ENCODE data around the gene NUP93.
A peak's percentile ranks its signal among the peaks of the same experiment; 100 is the strongest.

NUP93 gene

DNA sequence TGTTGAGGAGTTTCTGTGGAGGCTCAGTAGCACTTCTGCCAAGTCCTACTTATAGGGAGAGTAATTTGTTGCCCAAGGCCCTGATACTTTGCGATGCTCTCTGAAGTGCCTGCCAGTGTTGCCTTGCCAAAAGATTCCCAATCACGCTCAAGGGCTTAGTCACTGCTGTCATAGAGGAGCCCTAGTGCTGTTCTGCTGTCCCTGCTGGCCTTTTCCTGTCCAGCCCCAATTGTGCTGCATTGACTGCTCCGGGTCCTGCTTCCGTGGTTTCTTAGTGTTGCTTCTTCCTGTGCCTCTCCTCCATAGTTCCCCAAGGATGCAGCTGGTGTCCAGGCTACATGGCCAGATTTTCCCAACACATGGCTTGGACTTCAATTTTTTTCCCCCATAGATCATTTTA, 13.9 kb downstream of the NUP93 start:
- no peak for DNase-seq (ENCODE audit: low spot score)

DNA sequence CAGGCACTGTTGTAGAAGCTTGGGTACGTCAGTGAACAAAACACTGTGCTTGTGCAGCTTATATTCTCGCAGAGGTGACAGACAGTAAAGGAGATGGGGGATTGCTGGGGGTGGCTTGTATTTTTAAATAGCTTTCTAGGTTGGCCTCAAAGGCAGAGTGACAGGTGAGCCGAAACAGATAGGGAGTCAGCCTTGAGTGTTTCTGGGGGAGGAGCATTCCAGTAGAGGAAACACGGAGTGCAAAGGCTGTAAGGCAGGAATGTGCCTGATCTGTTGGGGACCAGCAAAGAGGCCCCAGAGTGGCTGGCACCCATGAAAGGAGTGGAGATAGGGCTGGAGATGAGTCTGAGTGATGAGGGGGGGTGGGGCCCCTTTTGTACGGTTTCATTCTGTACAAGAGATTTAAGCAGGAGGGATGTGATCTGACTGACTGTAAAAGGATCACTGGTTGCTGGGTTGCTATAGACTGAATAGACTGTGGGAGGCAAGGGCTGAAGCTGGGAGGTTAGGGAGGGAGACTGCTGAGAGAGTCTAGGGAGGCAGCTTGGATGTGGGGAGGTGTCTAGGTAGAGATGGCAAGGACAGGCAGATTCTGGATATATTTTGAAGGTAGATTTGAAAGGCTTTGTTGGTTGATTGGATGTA, 15.2 kb downstream of the NUP93 start:
- DNase-seq (ENCODE audit: low spot score), result no peak

DNA sequence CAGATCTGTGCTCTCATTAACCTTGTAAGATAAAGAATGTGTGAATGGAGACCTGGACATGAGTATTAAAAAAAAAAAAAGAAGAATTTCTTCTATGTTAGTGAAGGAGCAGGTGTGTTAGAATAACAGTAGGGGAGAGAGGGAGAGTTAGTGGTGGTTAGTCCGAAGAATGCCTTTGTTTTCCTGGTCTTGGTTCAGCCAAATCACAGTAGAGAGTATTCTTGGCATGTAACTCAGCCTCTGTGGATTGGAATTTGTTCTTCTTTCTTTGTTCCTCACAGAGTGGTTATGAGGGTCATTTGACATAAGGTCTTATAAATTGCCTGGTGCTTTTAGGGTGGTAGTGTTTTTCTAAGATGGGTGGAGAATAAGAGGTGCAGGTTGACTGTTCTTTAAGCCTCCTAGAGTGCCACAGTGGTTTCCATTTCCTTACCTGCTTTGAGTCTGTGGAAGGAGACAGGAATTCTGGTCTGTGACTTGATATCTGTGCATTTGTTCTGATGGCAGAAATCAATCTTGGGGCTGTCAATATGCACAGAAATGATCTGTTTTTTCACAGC, 17.6 kb downstream of the NUP93 start:
- DNase-seq (ENCODE audit: low spot score), result no peak

DNA sequence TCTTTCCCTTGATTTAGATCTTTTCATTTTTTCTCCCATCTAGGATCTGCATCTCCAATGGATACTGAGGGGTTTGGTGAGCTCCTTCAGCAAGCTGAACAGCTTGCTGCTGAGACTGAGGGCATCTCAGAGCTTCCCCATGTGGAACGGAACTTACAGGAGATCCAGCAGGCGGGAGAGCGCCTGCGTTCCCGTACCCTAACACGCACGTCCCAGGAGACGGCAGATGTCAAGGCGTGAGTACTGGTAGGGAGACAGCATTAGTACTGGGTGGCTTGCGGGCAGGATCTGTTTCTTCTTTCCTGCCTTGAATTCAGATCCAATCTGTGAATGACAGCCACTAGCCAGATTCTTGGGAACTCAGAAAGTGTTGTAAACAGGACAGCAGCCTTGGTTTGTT, 18.3 kb downstream of the NUP93 start:
- no peak for DNase-seq (ENCODE audit: low spot score)

DNA sequence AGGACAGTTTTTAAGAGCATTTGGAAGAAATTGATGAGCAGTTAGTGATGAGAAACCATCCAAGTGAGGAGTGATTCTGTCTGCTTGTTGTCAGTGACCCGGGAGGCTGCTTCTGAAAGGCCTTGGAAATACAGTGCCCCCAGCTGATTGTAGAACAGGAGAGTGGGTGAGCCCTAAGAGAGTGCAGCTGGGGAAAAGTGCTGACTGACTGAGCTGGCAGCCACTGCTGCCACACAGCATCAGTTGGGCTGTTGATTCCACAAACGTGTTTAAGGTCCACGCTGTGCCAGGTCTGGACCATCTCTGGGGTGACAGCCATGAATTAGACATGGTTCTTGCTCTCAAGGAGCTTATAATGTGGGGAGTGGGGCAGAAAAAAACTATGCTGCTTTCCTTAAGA, 18.9 kb downstream of the NUP93 start:
- no peak for DNase-seq (ENCODE audit: low spot score)

DNA sequence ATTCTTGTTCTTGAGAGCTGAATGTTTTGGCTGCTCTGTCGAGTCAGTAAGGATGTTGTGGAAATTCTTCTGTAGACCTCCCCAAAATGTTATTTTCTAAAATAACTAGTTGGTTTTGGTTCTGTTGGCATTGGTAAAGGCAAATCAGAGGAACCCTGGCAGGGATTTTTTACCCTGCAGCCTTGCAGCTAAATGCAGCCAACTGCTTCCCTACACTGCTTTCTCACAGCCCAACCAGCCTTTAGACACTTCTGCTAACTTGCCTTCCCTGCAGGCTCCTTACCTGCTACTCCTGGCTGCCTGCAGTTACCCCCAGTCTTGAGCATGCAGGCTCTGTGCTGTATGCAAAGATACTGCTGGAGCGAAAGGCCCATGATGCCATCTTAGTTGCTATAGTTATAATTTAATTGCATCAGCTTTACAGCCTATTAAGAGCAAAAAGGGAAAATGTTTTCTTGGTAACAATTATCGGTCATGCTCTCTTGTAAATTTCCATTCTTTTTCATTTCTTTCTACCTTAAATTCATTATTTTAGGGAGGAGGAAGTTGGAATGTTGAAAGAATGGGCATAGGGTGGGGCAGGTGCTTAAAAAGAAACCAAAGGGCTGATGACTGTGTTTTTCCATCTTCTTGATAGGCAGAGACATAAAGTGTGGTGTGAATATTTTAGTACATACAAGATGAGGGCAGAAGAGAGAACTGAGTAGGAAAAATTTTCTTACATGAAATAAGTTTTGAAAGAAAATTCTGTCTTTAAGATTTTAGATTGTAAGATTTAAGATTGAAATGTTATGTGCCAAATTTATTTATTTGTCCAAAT, 20.0 kb downstream of the NUP93 start:
- DNase-seq (ENCODE audit: low spot score), result no peak

DNA sequence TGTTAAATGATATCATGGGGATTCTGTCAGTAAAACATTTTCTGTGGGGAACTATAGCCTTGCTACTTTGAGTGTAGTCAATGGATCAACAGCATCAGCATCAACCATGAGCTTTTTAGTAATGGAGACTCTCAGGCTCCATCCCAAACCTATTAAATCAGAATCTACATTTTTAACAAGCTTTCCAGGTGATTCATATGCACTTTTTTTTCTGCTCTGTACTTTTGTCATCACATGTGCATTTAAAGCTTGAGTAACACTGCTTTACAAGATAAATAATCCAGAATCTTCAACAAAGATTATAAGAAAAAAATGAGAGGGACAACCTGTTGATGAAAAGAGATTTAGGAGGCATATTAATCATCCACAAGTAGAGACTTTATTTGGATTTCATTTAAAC, 23.5 kb downstream of the NUP93 start:
- DNase-seq (ENCODE audit: low spot score), result no peak

DNA sequence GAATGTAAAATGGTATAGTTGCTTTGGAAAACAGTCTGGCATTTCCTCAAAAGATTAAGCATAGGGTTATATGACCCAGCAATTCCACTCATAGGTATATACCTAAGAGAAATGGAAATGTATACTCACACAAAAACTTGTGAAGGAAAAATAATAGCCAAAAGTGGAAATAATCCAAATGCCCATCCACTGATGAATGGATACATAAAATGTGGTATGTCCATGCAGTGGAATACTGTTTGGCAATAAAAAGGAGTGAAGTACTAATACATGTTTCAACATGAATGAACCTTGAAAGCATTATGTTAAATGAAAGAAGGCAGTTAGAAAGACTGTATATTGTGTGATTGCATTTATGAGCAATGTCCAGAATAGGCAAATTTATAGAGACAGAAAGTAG, 25.1 kb downstream of the NUP93 start:
- no peak for DNase-seq (ENCODE audit: low spot score)

DNA sequence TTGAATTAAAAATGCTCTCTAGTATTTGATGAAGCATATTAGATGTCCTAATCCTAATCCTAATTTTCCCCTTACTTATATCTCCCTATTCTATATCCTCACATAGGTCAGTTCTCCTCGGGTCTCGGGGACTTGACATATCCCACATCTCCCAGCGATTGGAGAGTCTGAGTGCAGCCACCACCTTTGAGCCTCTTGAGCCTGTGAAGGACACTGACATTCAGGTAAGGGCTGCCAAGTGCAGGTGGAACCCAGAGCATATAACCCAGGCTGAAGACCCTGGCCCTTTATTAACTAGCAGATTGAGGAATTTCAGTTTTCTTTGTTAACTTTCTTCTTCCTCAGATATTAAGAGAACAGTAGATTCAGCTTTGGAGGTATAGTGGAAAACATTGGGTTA, 28.5 kb downstream of the NUP93 start:
- DNase-seq (ENCODE audit: low spot score), result no peak

DNA sequence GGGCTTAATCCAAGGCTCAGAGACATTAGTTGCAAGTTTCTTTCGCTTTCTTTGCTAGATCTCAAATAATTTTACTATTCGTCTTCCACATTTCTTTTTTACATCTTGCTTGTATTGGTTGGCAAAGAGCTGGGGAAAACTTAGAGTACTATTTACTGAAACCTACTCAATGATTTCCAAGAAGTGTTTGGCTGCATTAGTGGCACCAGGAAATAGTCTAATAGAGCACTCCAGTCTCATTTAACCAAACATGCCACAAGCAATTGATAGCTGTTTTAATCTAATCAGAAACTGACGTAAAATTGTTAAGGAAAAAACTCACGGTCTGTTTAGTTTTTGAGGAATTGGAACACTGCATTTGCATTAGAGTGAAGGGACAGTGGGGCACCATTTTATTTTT, 29.0 kb downstream of the NUP93 start:
- DNase-seq (ENCODE audit: low spot score), result no peak

DNA sequence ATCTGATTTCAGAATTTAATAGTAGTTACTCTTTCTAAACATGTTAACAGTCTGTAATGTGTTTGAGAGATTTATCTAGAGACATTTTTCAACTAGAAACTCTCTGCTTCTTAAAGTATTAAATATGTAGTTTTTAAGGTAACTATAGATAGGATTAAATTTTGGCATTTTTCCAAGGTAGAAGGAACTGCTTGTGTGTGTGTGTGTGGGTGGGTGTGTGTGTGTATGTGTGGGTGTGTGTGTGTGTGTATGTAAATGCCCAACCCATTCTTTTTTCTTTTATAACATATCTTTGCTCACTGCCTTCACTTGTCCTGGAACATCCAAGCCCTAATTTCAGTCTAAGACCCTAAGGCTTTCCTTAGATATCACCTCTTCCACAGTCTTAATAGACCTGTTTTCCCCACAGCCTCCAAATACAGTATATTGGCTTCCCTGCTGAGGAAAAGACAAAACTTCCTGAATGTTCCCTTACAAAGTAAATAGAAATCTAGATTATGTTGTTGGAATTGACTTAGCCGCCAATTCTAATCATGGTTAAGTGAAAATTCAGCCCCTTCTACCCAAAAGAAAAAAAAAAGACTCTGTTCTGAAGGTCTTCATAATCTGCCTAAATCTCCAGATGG, 33.5 kb downstream of the NUP93 start:
- DNase-seq (ENCODE audit: low spot score), result peak; percentile 46

DNA sequence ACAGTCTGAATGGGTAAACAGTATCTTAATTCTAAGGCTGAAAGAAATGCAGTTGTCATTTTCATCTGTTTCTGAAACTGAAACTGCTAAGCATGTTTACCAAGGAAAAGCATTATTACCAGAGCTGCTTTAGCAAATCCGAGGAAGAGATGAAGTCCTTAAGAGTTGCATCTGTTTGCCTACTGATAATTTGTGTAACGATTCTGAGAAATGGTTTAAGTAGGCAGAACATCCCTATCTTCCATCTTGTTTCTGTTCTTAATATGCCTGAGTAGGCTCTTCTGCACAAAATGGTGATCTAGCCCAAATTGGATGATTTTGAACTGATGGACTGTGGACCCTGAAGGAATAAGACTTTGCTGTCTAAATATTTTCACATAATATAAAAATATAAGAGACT, 34.9 kb downstream of the NUP93 start:
- DNase-seq (ENCODE audit: low spot score), result peak; percentile 57

DNA sequence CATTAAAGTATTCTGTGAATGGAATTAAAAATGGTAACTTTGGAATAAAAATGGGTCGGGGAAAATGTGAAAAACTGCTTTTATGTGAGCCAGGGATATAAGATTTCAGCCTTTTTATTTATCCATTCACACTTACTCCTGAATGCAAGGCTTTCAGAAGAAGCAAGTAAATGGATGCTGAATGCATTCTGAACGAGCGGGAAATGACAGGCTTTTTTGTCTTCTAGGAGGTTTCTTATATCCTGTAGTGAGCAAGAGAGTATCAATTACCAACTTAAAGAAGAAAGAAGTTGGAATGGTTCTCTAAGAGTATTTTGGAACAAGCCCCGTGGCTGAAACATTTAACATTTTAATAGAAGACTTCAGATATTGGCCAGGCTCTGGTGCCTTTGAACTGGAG, 36.0 kb downstream of the NUP93 start:
- DNase-seq (ENCODE audit: low spot score), result no peak

DNA sequence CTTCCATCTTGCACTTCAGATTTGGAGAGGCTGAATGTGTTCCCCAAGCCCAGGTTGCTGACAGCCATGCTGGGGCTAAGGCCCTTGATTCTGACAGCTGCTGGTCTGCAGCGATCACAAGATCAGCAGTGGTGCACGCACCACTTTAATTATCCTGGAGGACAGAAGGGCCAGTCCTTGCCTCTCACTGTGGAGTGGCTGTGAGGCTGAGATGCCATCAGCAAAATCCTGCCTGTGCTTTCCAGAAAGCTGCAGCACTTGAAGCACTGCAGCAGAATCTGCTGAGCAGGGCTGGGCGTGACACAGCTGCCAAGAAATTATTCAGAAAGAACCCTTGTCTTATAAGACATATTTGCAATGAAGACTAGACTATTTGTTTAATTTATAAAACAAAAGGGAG, 37.1 kb downstream of the NUP93 start:
- DNase-seq (ENCODE audit: low spot score), result no peak

DNA sequence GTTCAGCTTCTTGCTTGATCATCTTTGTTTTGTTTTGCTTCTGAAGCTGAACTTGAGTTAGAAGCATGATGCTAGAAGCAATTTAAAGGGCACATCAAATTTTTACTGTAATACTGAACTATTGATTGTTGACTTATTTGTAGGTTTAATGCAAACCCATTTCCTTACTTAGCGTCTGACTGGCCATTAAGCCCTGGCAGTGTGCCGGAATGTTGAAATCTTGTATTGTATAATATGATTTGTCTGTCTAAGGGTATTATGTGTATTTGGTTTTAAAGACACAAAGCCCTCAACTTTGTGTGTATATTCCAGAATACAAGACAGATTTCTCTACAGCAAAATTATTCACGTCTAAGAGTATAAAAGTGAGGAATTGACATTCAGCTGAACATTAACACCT, 39.7 kb downstream of the NUP93 start:
- no peak for DNase-seq (ENCODE audit: low spot score)

DNA sequence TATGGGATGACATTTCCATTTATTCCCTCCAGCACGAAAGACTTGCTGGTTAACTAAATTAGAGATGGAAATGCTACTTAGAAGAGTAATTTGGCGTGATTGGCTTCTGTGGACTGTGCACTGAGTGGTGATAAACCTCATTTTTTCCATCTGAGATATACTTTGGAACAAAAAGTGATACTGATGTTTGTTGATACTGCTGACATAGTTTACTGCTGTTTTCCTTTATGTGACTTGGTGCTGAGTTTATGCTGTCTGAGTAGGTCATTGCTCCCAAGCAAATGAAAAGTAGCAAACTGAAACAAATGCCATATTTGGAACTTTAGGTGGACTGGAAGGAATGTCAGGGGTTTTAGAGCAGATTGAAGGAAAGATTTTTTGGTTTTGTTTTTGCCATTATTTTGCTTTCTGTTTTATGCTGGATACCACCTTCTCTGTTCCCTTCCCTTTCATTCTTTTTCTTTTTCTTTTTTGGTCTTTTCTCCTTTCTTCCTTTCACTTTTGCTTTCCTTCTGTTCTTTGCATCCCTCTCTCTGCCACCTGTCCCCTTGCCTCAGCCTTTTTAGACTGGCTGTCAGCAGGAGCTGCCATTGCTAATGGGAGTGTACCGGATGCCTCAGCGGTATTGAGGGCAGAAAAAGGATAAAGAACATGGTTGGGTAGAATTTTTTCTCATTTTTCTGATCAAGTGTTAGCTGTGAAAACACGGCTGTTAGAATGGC, 41.8 kb downstream of the NUP93 start:
- no peak for DNase-seq (ENCODE audit: low spot score)

DNA sequence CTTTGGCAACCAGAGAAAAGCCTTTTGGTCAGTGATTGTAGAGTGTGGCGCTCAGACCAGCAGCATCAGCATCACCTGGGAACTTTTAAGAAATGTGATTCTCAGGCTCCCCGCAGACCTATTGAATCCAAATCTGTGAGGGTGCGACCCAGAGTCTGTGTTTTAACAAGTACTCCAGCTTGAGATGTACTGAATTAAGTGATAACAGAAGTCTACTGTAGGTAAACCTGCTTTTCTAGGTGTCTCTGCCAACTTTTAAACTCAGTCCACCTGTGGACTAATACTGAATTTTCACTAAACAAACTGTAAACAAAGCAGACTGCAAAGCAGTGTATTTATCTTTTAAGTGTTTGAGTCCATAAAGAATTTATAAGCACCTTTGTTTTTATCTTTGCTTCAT, 43.6 kb downstream of the NUP93 start:
- no peak for DNase-seq (ENCODE audit: low spot score)

DNA sequence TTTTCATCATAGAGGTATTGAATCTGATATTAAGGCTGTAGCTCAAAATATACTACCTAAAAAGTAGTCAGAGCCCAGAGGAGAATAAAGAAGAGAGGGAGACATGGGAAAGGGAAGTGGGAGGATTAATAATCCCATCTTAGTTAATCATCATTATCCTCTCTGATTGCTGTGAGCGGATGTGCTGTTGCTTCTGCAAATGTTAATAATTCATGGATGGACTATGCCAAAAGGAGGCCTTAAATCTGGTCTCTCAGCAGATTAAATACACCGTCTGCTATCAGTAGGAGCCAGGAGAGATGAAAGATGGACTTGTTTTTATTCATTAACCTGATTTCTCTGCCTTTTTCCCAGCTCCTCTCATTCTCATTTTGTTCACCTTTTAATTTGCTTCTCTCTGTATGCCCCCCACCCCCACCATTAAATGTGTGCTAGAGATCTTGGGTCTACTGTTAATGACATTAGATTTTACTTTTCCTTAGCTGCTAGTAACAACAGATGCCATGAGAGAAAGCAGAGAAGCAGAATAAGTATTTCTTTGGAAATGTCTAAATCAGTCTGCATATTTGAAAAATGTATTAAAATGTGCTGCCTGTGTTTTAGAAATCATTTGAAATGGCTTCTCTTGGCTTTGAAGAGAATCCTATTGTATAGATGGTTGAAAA, 44.2 kb downstream of the NUP93 start:
- DNase-seq (ENCODE audit: low spot score), result no peak

DNA sequence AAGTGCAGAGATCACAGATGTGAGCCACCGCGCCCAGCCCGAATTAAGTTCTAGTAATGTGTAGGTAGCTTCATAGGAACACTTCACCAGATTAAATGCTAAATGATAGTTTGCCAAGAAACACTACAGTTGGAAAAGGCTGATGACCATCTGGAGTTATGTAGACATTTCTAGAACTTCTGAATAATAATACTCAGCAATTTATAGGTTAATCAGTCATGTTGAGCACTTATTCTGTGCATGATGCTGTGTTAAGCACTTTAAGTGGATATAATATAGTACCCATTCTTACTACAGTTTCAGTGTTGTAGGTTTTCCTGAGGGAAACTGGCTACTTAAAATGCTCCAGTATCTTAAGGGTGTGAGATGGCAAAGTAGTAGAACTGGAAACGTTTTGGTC, 45.2 kb downstream of the NUP93 start:
- no peak for DNase-seq (ENCODE audit: low spot score)

DNA sequence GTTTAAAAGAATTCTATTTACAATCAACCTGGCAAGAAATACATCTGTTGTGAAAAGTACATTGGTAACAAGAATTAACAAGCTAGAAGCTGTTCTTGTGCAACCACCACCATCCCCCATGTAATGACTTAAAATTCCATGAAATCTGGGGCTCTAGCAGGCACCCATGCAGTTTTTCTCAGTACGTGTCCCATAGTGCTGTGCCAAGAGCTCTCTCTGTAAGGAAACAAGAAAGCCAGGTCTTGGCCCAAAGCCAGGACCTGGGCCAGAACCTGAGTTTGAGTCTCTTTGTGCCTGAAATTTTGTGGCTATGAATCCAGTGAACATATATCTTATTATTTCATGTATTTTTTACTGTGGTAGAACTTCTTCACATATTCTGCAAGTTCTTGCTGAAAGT, 46.6 kb downstream of the NUP93 start:
- DNase-seq (ENCODE audit: low spot score), result no peak

DNA sequence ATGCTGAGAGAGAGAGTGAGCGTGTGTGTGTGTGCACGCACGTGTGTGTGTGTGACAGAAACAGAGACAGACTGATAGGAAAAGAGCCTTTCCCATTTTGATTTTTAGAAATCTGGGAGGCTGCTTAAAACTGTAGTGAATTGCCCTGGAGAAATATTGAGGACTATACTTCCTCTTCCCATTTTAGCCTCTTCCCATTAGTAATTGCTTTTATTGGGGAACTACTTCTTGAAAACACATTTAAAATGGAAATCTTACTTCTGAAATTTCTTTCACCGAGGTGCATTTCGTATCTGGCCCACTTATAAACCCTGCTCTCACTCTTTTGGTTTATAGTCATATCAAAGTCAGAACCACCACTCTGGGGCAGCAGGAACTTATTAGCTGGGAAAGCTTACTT, 47.1 kb downstream of the NUP93 start:
- DNase-seq (ENCODE audit: low spot score), result no peak

DNA sequence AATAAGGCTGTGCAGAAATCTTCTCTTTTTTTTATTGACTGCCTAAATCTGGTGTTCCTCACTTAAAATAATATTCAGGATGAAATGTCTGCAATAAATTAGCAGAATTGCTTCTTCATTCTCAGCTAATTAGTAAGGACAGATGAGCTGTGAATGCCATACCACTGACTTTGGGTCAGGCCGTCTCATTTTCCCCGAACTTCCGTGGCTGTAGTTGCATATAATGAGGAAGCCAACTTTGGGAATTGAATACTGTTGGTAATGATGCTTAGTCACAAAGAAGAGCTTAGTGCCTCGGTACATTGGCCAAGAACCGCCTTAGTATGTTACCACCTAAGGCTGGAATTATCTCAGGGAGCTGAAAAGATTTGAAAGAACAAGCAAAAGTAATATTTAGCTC, 47.6 kb downstream of the NUP93 start:
- no peak for DNase-seq (ENCODE audit: low spot score)

All from hematopoietic multipotent progenitor cell treated with erythropoietin and hydrocortisone succinate and interleukin-3 and kit ligand, for 15 days (in vitro differentiated cells).